ENCODE results near the gene TTYH3.

Gene TTYH3

GRCh38 chr7:2646680-2647571 lies 15.1 kb downstream of the TTYH3 start:
- DNase-seq (ENCODE audit: low read depth in 3 of 3, low spot score in 1 of 3) = no peak

- DNase-seq (ENCODE audit: low read depth in 3 of 3, low spot score in 1 of 3) = no peak
These were observed 15.9 kb downstream of the TTYH3 start for GRCh38 chr7:2647594-2648172.

- no peak for DNase-seq (ENCODE audit: low read depth in 3 of 3, low spot score in 1 of 3)
These were observed 17.5 kb downstream of the TTYH3 start for GRCh38 chr7:2649139-2649838.

- no peak for DNase-seq (ENCODE audit: low read depth in 3 of 3, low spot score in 1 of 3)
These were observed 18.2 kb downstream of the TTYH3 start for GRCh38 chr7:2649991-2650390.

- DNase-seq (ENCODE audit: low read depth in 3 of 3, low spot score in 1 of 3) = no peak
These were observed 18.7 kb downstream of the TTYH3 start for GRCh38 chr7:2650451-2650850.

GRCh38 chr7:2651336-2651735 lies 19.6 kb downstream of the TTYH3 start:
- DNase-seq (ENCODE audit: low read depth in 3 of 3, low spot score in 1 of 3) = no peak

GRCh38 chr7:2651847-2652735 lies 20.3 kb downstream of the TTYH3 start:
- DNase-seq (ENCODE audit: low read depth in 3 of 3, low spot score in 1 of 3) = no peak

GRCh38 chr7:2652736-2653060 lies 20.9 kb downstream of the TTYH3 start:
- no peak for DNase-seq (ENCODE audit: low read depth in 3 of 3, low spot score in 1 of 3)

- DNase-seq (ENCODE audit: low read depth in 3 of 3, low spot score in 1 of 3) = no peak
These were observed 22.3 kb downstream of the TTYH3 start for GRCh38 chr7:2654059-2654458.

- no peak for DNase-seq (ENCODE audit: low read depth in 3 of 3, low spot score in 1 of 3)
These were observed 24.3 kb downstream of the TTYH3 start for GRCh38 chr7:2655870-2656614.

- DNase-seq (ENCODE audit: low read depth in 3 of 3, low spot score in 1 of 3) = no peak
These were observed 25.4 kb downstream of the TTYH3 start for GRCh38 chr7:2657208-2657607.

- no peak for DNase-seq (ENCODE audit: low read depth in 3 of 3, low spot score in 1 of 3)
These were observed 26.3 kb downstream of the TTYH3 start for GRCh38 chr7:2657920-2658671.

- no peak for DNase-seq (ENCODE audit: low read depth in 3 of 3, low spot score in 1 of 3)
These were observed 27.2 kb downstream of the TTYH3 start for GRCh38 chr7:2658941-2659340.

GRCh38 chr7:2659556-2660358 lies 28.0 kb downstream of the TTYH3 start:
- DNase-seq (ENCODE audit: low read depth in 3 of 3, low spot score in 1 of 3) = no peak

GRCh38 chr7:2660359-2661095 lies 28.7 kb downstream of the TTYH3 start:
- no peak for DNase-seq (ENCODE audit: low read depth in 3 of 3, low spot score in 1 of 3)

- no peak for DNase-seq (ENCODE audit: low read depth in 3 of 3, low spot score in 1 of 3)
These were observed 29.3 kb downstream of the TTYH3 start for GRCh38 chr7:2661096-2661449.

GRCh38 chr7:2661602-2662272 lies 30.0 kb downstream of the TTYH3 start:
- no peak for DNase-seq (ENCODE audit: low read depth in 3 of 3, low spot score in 1 of 3)

All from stimulated activated CD4-positive, alpha-beta T cell treated with anti-CD3 and anti-CD28 coated beads, TNF-alpha, amount 100 ng/mL, for 1 hour (primary cell).